ENCODE data around the gene DNASE1L3. TPM values are rescaled to one million over a fixed set of nuclear protein-coding genes. Genes with fewer than 3 reads are reported as not detected.

The DNASE1L3 gene
- total and polyA plus RNA-seq, 2 of the 13 experiments (the other 11 are each of a cell fraction or from before 2014, with no cell fraction given): 0.86 to 1.7 TPM

GRCh38 chr3:58175437-58176184, 35.2 kb downstream of the DNASE1L3 start (continued):
- 0 out of 2 replicates have a peak, but pooled peaks have one; percentile 15 for TF ChIP-seq THAP7 (CRISPR knock-in tag; IDR thresholded peaks at IDR 0.05)
- TF ChIP-seq ZNF543 (CRISPR knock-in tag; IDR thresholded peaks at IDR 0.05): no peak
- peak; percentile 91 for TF ChIP-seq ZSCAN9 (CRISPR knock-in tag; IDR thresholded peaks at IDR 0.05; ENCODE audit: borderline replicate concordance)
- no peak for TF ChIP-seq ZNF557 (CRISPR knock-in tag; IDR thresholded peaks at IDR 0.05)
- peak; percentile 66; the same call in 1 of the 2 replicates for TF ChIP-seq MAX (IDR thresholded peaks at IDR 0.05)
- TF ChIP-seq KMT2A (CRISPR knock-in tag; IDR thresholded peaks at IDR 0.05): peak; percentile 66; the same call in 1 of the 2 replicates
- TF ChIP-seq ZNF564 (CRISPR knock-in tag; IDR thresholded peaks at IDR 0.05): peak; percentile 86; the same call in 1 of the 2 replicates
- TF ChIP-seq NFRKB (IDR thresholded peaks at IDR 0.05): no peak
- TF ChIP-seq MEIS1 (CRISPR knock-in tag; IDR thresholded peaks at IDR 0.05; ENCODE audit: borderline replicate concordance): peak; percentile 86
- TF ChIP-seq KAT8 (CRISPR knock-in tag; IDR thresholded peaks at IDR 0.05): peak; percentile 72
- peak; percentile 89 for TF ChIP-seq RXRB (CRISPR knock-in tag; IDR thresholded peaks at IDR 0.05; ENCODE audit: borderline replicate concordance)
- TF ChIP-seq TBL1XR1 (IDR thresholded peaks at IDR 0.05; ENCODE audit: borderline replicate concordance, low read length, partially characterized antibody): peak; percentile 26
- TF ChIP-seq ATF7-NPFF (CRISPR knock-in tag; IDR thresholded peaks at IDR 0.05; ENCODE audit: low read depth): 0 out of 2 replicates have a peak, but pooled peaks have one; percentile 56
- TF ChIP-seq ZFP36 (IDR thresholded peaks at IDR 0.05; ENCODE audit: borderline replicate concordance, low read depth, low read length, partially characterized antibody): no peak
- no peak for TF ChIP-seq GTF3A (CRISPR knock-in tag; conservative IDR thresholded peaks at IDR 0.05)
- TF ChIP-seq MYC (CRISPR knock-in tag; IDR thresholded peaks at IDR 0.05; ENCODE audit: borderline replicate concordance): peak; percentile 80
- TF ChIP-seq ARHGAP35 (CRISPR knock-in tag; IDR thresholded peaks at IDR 0.05; ENCODE audit: borderline replicate concordance): 0 out of 2 replicates have a peak, but pooled peaks have one; percentile 24
- TF ChIP-seq BHLHE40 (IDR thresholded peaks at IDR 0.05; ENCODE audit: low read length): peak; percentile 26; the same call in 1 of the 2 replicates
- TF ChIP-seq KLF11 (CRISPR knock-in tag; IDR thresholded peaks at IDR 0.05): no peak
- peak; percentile 83 for TF ChIP-seq RXRA (CRISPR knock-in tag; IDR thresholded peaks at IDR 0.05)
- 0 out of 2 replicates have a peak, but pooled peaks have one; percentile 74 for TF ChIP-seq DZIP1 (CRISPR knock-in tag; IDR thresholded peaks at IDR 0.05)
- peak; percentile 72 for TF ChIP-seq NR2F6 (IDR thresholded peaks at IDR 0.05)
- peak; percentile 83 for TF ChIP-seq NR2F6 (CRISPR knock-in tag; IDR thresholded peaks at IDR 0.05)
- peak; percentile 78 for TF ChIP-seq ZFP91 (CRISPR knock-in tag; IDR thresholded peaks at IDR 0.05; ENCODE audit: borderline replicate concordance)
